GDM1 (cell line): Measurements from ENCODE around the gene ADGRB3.
"Not testable (repeated sequence)": the region's sequence is repeated elsewhere in the genome, so short reads cannot be mapped to it uniquely, and the experiment has no call there.

Experiments
- DNase-seq: peaks from one replicate; lab custom pipeline; 2025; lab: John Stamatoyannopoulos, UW

The ADGRB3 gene

DNA sequence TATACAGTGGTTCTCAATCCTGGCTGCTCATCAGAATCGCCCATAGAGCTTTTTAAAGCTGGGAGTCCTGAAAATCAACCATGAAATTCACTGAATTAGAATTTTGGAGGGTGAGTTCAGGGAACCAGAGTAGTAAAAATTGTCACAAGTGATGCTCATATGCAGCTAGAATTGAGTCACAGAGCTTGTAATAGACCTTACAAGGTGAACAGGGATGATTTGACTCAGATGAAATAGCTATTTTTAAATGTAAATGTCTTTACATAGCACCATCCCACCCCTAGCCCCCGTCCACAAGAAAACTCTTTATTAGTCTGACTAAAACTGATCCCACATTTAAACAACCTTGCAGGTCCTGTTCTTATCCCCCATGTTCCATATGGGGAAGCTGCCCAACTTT, 630.0 kb downstream of the ADGRB3 start:
- no peak for DNase-seq

DNA sequence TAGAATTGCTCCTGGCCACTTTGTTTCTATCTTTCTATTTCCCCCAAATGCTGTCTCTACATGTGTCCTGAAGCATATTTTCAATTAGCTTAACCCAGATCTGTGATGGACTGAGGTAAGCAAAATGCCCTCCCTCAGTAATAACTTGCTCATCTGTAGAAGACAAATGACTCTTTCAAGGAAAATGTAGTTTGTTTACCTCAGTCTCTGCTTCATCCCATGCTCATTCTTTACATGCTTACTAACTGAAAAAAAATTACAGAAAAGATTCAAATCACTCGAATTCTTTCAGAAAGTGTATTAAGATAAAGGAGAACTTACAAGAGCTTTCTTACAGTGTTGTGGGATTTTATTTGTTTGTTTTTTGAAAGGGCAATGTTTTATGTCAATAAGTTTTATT, 630.6 kb downstream of the ADGRB3 start:
- no peak for DNase-seq

DNA sequence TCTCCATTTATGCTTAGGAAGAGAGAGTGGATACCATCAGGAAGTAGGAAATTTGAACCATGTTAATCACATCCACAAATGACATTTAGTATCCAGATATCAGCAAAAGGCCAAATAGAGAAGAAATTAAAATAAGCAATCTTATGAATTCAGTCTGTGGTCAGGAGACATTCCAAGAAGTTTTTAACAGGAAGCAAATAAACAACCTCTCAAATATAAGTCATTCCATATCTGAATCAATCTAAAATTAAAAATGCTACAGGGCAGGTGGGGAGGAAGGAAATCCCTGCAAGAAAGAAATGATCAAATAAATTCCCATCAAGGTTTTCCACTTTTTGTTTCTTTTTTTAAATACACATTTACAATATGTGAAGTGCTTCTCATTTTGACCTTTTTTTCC, 641.1 kb downstream of the ADGRB3 start:
- DNase-seq, result no peak

- no peak for DNase-seq
Observed at GRCh38 chr6:69279805-69280204, 644.7 kb downstream of the ADGRB3 start.

DNA sequence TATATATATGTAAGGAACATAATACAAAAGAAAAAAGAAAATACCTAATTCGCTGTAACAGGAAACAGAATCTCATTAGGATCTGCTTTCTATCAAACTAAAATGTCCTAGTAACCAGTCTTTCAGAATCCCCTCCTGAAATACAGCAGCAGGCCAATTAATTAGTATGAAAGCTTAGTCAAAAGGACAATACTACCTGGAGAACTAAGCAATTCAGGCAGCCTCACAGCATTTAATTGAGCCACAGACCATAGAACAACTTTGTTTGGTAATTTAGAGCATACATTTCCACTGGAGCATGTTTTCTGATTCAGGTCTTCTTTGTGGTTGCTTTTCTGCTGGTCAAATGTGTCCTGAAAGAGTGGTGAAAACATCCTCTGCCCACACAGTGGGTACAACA, 645.8 kb downstream of the ADGRB3 start:
- DNase-seq, result no peak

- DNase-seq, result no peak
Observed at GRCh38 chr6:69284176-69284730, 649.2 kb downstream of the ADGRB3 start.

- DNase-seq, result no peak
Observed at GRCh38 chr6:69285054-69285453, 650.0 kb downstream of the ADGRB3 start.

- DNase-seq, result no peak
Observed at GRCh38 chr6:69286331-69286730, 651.2 kb downstream of the ADGRB3 start.

DNA sequence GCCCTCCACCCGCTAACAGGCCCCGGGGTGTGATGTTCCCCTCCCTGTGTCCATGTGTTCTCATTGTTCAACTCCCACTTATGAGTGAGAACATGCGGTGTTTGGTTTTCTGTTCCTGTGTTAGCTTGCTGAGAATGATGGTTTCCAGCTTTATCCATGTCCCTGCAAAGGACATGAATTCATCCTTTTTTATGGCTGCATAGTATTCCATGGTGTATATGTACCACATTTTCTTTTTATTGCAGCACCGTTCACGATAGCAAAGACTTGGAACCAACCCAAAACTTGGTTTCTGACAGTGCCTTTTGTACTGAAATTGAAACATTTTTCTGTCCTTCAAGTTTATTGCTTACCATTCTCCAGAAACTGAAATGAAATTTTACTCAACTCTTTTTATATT, 653.1 kb downstream of the ADGRB3 start:
- not testable (repeated sequence) for DNase-seq

GRCh38 chr6:69289689-69290495, 654.8 kb downstream of the ADGRB3 start:
- peak; percentile 16 for DNase-seq

DNA sequence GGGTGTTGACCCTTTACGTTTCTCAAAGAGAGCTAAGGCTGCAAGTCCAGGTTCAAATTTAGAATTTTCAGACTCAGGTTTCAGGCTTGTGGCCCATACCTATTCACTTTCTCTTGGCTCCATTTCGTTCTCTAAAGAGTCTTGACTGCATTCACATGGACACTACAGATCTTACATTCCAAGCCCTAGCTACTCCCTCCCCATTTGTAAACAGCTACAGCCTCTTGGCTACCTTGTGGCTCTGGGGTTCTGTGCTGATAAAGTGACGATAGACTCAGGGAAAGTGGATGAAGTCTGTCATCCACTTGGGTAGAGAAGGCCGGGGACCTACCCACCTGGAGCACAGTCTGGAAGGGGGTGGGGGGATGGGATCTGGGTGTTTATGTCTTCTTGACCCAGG, 658.4 kb downstream of the ADGRB3 start:
- no peak for DNase-seq

DNA sequence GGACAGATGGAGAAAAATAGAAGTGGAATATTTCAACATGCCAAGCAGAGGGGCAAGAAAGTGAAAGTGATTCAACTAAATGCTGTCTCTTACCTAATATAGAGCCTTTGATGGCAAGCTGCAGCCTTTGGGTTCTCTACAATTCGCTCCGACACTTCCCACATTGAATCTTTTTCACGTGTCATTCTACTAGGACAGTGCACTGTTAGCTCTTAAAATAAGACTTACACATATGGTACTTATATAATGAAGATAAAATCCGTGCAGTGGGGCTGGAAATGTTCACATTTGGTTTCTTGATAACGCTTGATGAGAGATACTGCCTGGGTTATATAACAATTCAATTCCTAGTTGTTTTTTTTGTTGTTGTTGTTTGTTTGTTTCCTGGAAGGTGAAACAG, 659.3 kb downstream of the ADGRB3 start:
- DNase-seq, result no peak

GRCh38 chr6:69294862-69295261, 659.8 kb downstream of the ADGRB3 start:
- DNase-seq, result no peak

- DNase-seq, result no peak
Observed at GRCh38 chr6:69303382-69303781, 668.3 kb downstream of the ADGRB3 start.

DNA sequence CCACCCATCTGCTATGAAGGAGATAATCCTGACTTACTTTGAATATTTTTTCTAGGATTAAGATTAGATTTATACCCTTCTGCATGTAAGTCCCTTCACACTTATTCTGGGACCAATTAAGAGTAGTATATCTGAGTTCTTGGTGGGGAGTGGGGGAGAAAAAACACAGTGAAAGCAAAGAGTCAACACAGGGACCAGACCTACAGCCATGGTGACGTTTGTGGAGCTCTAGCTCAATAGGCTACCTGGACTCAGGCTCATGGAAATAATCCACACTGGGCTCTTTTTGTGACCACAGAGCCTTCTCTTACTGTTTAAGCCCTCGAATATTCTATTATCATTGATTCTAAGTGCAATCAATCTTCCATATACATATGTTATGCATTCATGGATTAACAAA, 670.4 kb downstream of the ADGRB3 start:
- no peak for DNase-seq

GRCh38 chr6:69308584-69308983, 673.5 kb downstream of the ADGRB3 start:
- DNase-seq, result no peak

GRCh38 chr6:69311888-69312287, 676.8 kb downstream of the ADGRB3 start:
- DNase-seq, result no peak

DNA sequence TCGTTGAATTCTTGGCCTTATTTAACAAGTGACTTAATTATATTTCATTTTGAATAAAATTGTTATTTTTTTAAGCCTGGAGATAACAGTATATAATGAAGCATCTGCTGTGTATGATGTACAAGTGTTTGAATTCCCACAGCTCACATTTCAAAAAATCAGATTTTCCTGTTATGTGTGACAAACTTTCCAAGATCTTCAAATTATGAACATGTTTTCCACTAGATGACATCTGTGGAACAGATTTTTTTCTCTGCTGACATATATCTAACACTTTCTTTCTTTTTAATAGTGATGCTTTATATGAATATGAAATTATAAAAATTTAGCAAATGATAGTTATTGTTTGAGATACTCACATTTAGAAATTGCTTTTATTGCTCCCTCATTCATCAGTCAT, 678.9 kb downstream of the ADGRB3 start:
- DNase-seq, result no peak

GRCh38 chr6:69314531-69314930, 679.4 kb downstream of the ADGRB3 start:
- DNase-seq, result no peak

- no peak for DNase-seq
Observed at GRCh38 chr6:69331886-69332285, 696.8 kb downstream of the ADGRB3 start.

- no peak for DNase-seq
Observed at GRCh38 chr6:69337311-69337710, 702.2 kb downstream of the ADGRB3 start.

DNA sequence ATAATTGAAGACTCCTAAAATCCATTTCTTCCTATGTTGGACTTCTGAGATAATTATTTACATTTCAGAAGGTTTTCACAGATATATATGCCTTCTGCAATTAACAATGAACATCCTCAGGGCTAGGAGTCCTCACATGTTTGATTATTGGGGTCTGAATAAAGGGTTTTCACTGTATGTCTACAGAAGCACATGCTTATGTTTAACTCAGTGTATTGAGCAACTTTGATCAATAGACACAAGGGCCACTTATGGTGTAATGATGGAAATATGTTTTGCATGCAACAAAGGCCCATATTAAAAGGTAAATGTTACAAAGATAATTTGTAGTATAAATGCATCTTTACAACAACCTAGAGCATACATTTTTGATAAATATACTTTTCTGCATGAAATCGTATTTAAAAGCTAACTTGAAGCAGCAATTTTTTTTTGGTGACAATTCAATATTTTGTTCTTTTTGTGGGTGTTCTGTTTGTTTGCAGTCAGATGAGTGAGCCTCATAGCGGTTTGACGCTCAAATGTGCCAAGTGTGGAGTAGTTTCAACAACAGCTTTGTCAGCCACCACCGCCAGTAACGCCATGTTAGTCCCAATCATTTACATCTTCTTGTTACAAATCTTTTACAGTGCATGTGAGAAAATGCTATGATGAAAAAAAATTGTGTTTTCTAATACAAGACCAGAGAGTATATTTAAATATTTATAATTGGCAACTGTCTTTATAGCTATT, 703.5 kb downstream of the ADGRB3 start:
- DNase-seq, result no peak

DNA sequence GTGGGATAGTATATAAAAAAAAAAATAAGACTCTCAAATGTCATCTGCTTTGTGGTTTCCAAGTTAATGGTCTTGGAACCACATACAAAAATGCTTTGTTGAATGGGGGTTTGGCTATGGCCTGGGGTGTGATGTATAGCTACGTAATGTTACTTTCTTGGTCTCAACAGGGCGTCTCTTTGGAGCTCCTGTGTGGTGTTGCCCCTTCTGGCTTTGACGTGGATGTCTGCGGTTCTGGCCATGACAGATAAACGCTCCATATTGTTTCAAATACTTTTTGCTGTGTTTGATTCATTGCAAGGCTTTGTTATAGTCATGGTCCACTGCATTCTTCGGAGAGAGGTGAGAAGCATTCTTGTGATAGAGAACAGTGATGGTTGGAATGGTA, 704.1 kb downstream of the ADGRB3 start:
- no peak for DNase-seq
